B cell (primary cell): ENCODE measurements around the gene MS4A13. TPM values are rescaled to one million over a fixed set of nuclear protein-coding genes. Genes with fewer than 3 reads are reported as not detected.

Experiments used
- ATAC-seq: fragments of 200-7000 bp; cut with Tn5 transposase; one replicate; pipeline ENCODE4 v1.10.0; 2021; ENCODE audit warnings: low read depth, mild to moderate bottlenecking, moderate number of reproducible peaks, moderate library complexity
- CTCF ChIA-PET: fragments of 350-600 bp; sonication (Branson Sonifier 250); formaldehyde crosslinking; loops from one replicate; lab custom pipeline; 2021; ENCODE audit warnings: antibody characterized with exemption, inconsistent platforms; lab: Charles Lee
- POLR2A ChIA-PET: fragments of 350-600 bp; sonication (Branson Sonifier 250); formaldehyde crosslinking; loops from one replicate; lab custom pipeline; 2021; ENCODE audit warnings: antibody characterized with exemption; lab: Charles Lee
- DNase-seq: peaks from one replicate; pipeline ENCODE4 v3.0.0; 2013
- H2AFZ ChIP-seq: 2 replicates; pipeline ENCODE4 v1.6.1; 2012; ENCODE audit warnings: mild to moderate bottlenecking, low read depth, low read length; ENCODE audit not compliant: insufficient read depth, poor library complexity, severe bottlenecking
- H3K27ac ChIP-seq, 2 donors: 1 replicate in 1 of 2; 2 replicates in 1 of 2; pipeline ENCODE4 v1.5.1; 2012 to 2013; ENCODE audit warnings: low read length in 2 of 2, mild to moderate bottlenecking in 2 of 2, moderate library complexity in 1 of 2
- H3K27me3 ChIP-seq, 4 experiments: fragments of 200-600 bp in 1 of 4; sonication (generic) in 1 of 4; replicated peaks in 1 of 4; 1 replicate in 2 of 4; 2 replicates in 2 of 4; pipeline versions ENCODE4 v1.6.1 to v1.7.0; 2013 to 2016; ENCODE audit warnings: low read length in 3 of 4, mild to moderate bottlenecking in 2 of 4, mixed read lengths in 1 of 4, moderate library complexity in 1 of 4; ENCODE audit not compliant: insufficient read depth in 4 of 4, control insufficient read depth in 3 of 4; ENCODE audit errors: control extremely low read depth in 1 of 4
- H3K36me3 ChIP-seq, 2 experiments: replicated peaks in 1 of 2; 1 replicate in 1 of 2; 2 replicates in 1 of 2; pipeline versions ENCODE4 v1.6.1 to v1.7.1; 2013; ENCODE audit warnings: low read length in 1 of 2; ENCODE audit not compliant: insufficient read depth in 2 of 2, control insufficient read depth in 1 of 2; ENCODE audit errors: control extremely low read depth in 1 of 2, extremely low read depth in 1 of 2
- H3K4me1 ChIP-seq, 2 donors: fragments of 200-600 bp in 1 of 2; sonication (generic) in 1 of 2; 1 replicate in 1 of 2; 2 replicates in 1 of 2; pipeline versions ENCODE4 v1.5.1 to v1.6.1; 2013 to 2017; ENCODE audit warnings: low read length in 2 of 2; ENCODE audit not compliant: control insufficient read depth in 2 of 2, insufficient read depth in 2 of 2
- H3K4me2 ChIP-seq: replicated peaks from 2 replicates; pipeline ENCODE3; 2012; ENCODE audit warnings: mild to moderate bottlenecking, low read depth, low read length; ENCODE audit not compliant: poor library complexity, severe bottlenecking
- H3K4me3 ChIP-seq, 5 experiments: fragments of 200-600 bp in 1 of 5; sonication (generic) in 1 of 5; 1 replicate in 3 of 5; 2 replicates in 2 of 5; pipeline versions ENCODE4 v1.5.1 to v1.7.0; 2011 to 2016; ENCODE audit warnings: low read length in 4 of 5, mild to moderate bottlenecking in 4 of 5, low read depth in 2 of 5, control low read depth in 1 of 5, moderate library complexity in 1 of 5; ENCODE audit not compliant: insufficient read depth in 1 of 5; ENCODE audit errors: control extremely low read depth in 1 of 5, extremely low read depth in 1 of 5
- H3K79me2 ChIP-seq: fragments of 200-600 bp; sonication (generic); one replicate; pipeline ENCODE4 v1.6.0; 2016; ENCODE audit warnings: low read length; ENCODE audit not compliant: control insufficient read depth, insufficient read depth
- H3K9ac ChIP-seq: fragments of 200-600 bp; sonication (generic); 2 replicates; pipeline ENCODE4 v1.6.1; 2017; ENCODE audit warnings: mild to moderate bottlenecking, low read length, moderate library complexity
- H3K9me3 ChIP-seq, 3 donors: one replicate each; pipeline versions ENCODE4 v1.6.1 to v1.7.1; 2013; ENCODE audit warnings: low read length in 2 of 3; ENCODE audit not compliant: control insufficient read depth in 2 of 3, insufficient read depth in 1 of 3; ENCODE audit errors: control extremely low read depth in 1 of 3
- H4K20me1 ChIP-seq: 2 replicates; pipeline ENCODE4 v1.6.0; 2012; ENCODE audit warnings: mild to moderate bottlenecking, low read length; ENCODE audit not compliant: insufficient read depth, control insufficient read depth, poor library complexity, severe bottlenecking
- H3K27ac Mint-ChIP-seq: one replicate; pipeline ENCODE4 v1.8.0; 2021; ENCODE audit warnings: mixed read lengths
- H3K27me3 Mint-ChIP-seq: one replicate; pipeline ENCODE4 v1.8.0; 2021; ENCODE audit warnings: mixed read lengths
- H3K4me1 Mint-ChIP-seq: one replicate; pipeline ENCODE4 v1.8.0; 2021; ENCODE audit warnings: mixed read lengths
- H3K4me3 Mint-ChIP-seq: one replicate; pipeline ENCODE4 v1.8.0; 2021; ENCODE audit warnings: mixed read lengths
- H3K9me3 Mint-ChIP-seq: one replicate; pipeline ENCODE4 v1.8.0; 2022; ENCODE audit warnings: mixed read lengths; ENCODE audit not compliant: insufficient read depth
- EZH2 ChIP-seq: IDR thresholded peaks from 2 replicates; pipeline ENCODE4 v1.6.1; 2012; ENCODE audit warnings: borderline replicate concordance, low read depth, mild to moderate bottlenecking, moderate library complexity, low read length; ENCODE audit not compliant: insufficient read depth, poor library complexity, severe bottlenecking
- WGBS: methylation state at CpG from one replicate; pipeline ENCODE4 v1.1.5; 2013; ENCODE audit warnings: missing lambda C conversion rate; ENCODE audit not compliant: insufficient coverage; 5-methylcytosine and 5-hydroxymethylcytosine counted together
- intact Hi-C: fragments of 100-400 bp; cut with micrococcal nuclease; formaldehyde crosslinking; loops from one replicate; pipeline ENCODE4 v1.10.0; 2022
- polyA plus RNA-seq: library from polyadenylated mRNA; depleted of rRNA; stranded (reverse); fragments of >200 nt; gene quantifications from 2 replicates; pipeline ENCODE4 v1.2.3, GENCODE V29; 2012
- total RNA-seq, 2 donors: library from RNA; stranded (reverse); fragments of 120-200 nt in 1 of 2; gene quantifications; 1 replicate in 1 of 2; 2 replicates in 1 of 2; pipeline versions ENCODE4 v1.2.3 to v1.2.4, GENCODE V29; 2013 to 2022
- TF ChIP-seq, protein P1 (sequence below): fragments of 200-600 bp; IDR thresholded peaks from one replicate; pipeline ENCODE4 v1.8.0; 2022; ENCODE audit warnings: antibody characterized with exemption, mild to moderate bottlenecking

Gene MS4A13
- total and polyA plus RNA-seq, 2 donors (not counting 1 experiment from before 2014, with no cell fraction given), result not detected

GRCh38 chr11:60492488-60493009 lies 22.6 kb upstream of the MS4A13 start, which contains the start of gene MS4A12:
Gene MS4A12, plus strand, starts transcription at chr11:60492778. Its CDS starts 4,541 bp downstream, at chr11:60497319.
- no peaks in the 10 kb centered on the region for H3K9me3 ChIP-seq
- DNase-seq, result no peak
- no peaks in the 10 kb centered on the region for H3K36me3 ChIP-seq
- no peak within 1 kb of the TSS for H3K4me3 ChIP-seq
- peaks cover 5 to 11% of the 10 kb centered on the region in 2 donors for H3K4me1 ChIP-seq
- TF ChIP-seq, protein P1, sequence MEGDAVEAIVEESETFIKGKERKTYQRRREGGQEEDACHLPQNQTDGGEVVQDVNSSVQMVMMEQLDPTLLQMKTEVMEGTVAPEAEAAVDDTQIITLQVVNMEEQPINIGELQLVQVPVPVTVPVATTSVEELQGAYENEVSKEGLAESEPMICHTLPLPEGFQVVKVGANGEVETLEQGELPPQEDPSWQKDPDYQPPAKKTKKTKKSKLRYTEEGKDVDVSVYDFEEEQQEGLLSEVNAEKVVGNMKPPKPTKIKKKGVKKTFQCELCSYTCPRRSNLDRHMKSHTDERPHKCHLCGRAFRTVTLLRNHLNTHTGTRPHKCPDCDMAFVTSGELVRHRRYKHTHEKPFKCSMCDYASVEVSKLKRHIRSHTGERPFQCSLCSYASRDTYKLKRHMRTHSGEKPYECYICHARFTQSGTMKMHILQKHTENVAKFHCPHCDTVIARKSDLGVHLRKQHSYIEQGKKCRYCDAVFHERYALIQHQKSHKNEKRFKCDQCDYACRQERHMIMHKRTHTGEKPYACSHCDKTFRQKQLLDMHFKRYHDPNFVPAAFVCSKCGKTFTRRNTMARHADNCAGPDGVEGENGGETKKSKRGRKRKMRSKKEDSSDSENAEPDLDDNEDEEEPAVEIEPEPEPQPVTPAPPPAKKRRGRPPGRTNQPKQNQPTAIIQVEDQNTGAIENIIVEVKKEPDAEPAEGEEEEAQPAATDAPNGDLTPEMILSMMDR, result no peak
- no peak for TF ChIP-seq EZH2
- intact Hi-C loops, result no loop called here
- 100% methylated on average over 2 of the region's 4 CpGs for WGBS
- no peak within 1 kb of the TSS for H3K27ac Mint-ChIP-seq
- H3K9me3 Mint-ChIP-seq, result no peaks in the 10 kb centered on the region
- ATAC-seq, result no peak
- H3K27ac ChIP-seq, result no peak within 1 kb of the TSS
- no peak within 1 kb of the TSS for H3K4me2 ChIP-seq
- H3K4me3 Mint-ChIP-seq, result no peak within 1 kb of the TSS
- no peaks in the 10 kb centered on the region for H3K27me3 Mint-ChIP-seq
- CTCF ChIA-PET, result interaction anchor here (1.2 kb wide), 1 partner anchor 229 kb away, joined by 3 read pairs; no protein-coding TSS in a partner anchor
- H3K79me2 ChIP-seq, result no peaks in the 10 kb centered on the region
- H3K27me3 ChIP-seq, result no peaks in the 10 kb centered on the region
- no peak within 1 kb of the TSS for H2AFZ ChIP-seq
- H4K20me1 ChIP-seq, result no peaks in the 10 kb centered on the region
- peaks cover 4% of the 10 kb centered on the region for H3K4me1 Mint-ChIP-seq
- POLR2A ChIA-PET, result no interaction called here
- H3K9ac ChIP-seq, result no peak within 1 kb of the TSS

DNA sequence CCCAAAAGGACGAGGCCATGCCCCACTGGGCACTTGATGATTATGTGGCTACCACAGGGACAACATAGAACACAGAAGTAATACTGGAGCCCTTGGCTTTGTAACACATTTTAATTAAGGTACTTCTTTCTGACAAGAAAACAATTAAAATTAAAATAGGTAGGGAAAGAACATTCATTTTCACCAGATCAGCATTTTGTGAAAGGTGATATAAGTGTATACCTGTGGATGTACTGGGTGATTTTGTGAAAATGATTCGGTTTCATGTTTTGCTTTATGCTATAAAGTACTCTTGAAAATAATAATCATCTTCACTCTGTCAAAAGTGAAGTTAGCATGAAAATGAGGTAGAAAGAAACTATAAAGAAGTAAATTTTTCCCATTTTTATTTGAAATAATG lies 21.7 kb upstream of the MS4A13 start:
- DNase-seq, result no peak
- no peak overlapping the region for H3K4me3 Mint-ChIP-seq
- Histone ChIP-seq H3K9ac (no peak overlapping the region), H3K4me1 (peaks cover 14 to 20% of the 10 kb centered on the region in 2 donors), H3K4me3 (no peak overlapping the region), H2AFZ (no peak overlapping the region), H3K27ac (no peak overlapping the region), H4K20me1 (no peaks in the 10 kb centered on the region), H3K27me3 (no peaks in the 10 kb centered on the region), H3K4me2 (no peak overlapping the region), H3K9me3 (no peaks in the 10 kb centered on the region), H3K79me2 (no peaks in the 10 kb centered on the region), H3K36me3 (no peaks in the 10 kb centered on the region)
- WGBS, result no CpG with 5 or more reads among the region's 2 CpGs
- ChIA-PET POLR2A (no interaction called here), CTCF (interaction anchor here (1.1 to 3.4 kb wide), 3 partner anchors 127 to 229 kb away, joined by 3 to 12 read pairs (median 3); no protein-coding TSS in a partner anchor)
- H3K27ac Mint-ChIP-seq, result no peak overlapping the region
- intact Hi-C loops, result no loop called here
- no peaks in the 10 kb centered on the region for H3K27me3 Mint-ChIP-seq
- H3K9me3 Mint-ChIP-seq, result no peaks in the 10 kb centered on the region
- ATAC-seq, result no peak
- TF ChIP-seq EZH2, result no peak
- TF ChIP-seq, protein P1, result no peak
- H3K4me1 Mint-ChIP-seq, result peaks cover 13% of the 10 kb centered on the region
